Lung (tissue), 12 donors: ENCODE results near the gene QPCT. TPM values are rescaled to one million over a fixed set of nuclear protein-coding genes. Genes with fewer than 3 reads are reported as not detected.

Experiments used
- ATAC-seq: fragments of 200-7000 bp; cut with Tn5 transposase; one replicate; pipeline ENCODE4 v1.9.1; 2020; ENCODE audit warnings: moderate number of reproducible peaks; ENCODE audit not compliant: insufficient read depth, low FRiP score
- DNase-seq, 3 donors: peaks; one replicate each; pipeline ENCODE4 v3.0.0-alpha.2; 2013 to 2017
- H3K27ac ChIP-seq, 2 donors: one replicate each; pipeline ENCODE4 v1.5.1; 2013; ENCODE audit warnings: mild to moderate bottlenecking in 2 of 2, moderate library complexity in 2 of 2, control low read depth in 1 of 2, inconsistent platforms in 1 of 2, low read depth in 1 of 2, low read length in 1 of 2
- H3K27me3 ChIP-seq, 3 donors: one replicate each; pipeline ENCODE4 v1.5.1; 2013; ENCODE audit warnings: low read length in 2 of 3; ENCODE audit not compliant: control insufficient read depth in 3 of 3, insufficient read depth in 3 of 3
- H3K36me3 ChIP-seq, 4 donors: one replicate each; pipeline ENCODE4 v1.5.1; 2013; ENCODE audit warnings: low read length in 4 of 4, mild to moderate bottlenecking in 1 of 4, moderate library complexity in 1 of 4; ENCODE audit not compliant: control insufficient read depth in 4 of 4, insufficient read depth in 4 of 4
- H3K4me1 ChIP-seq, 5 donors: one replicate each; pipeline ENCODE4 v1.5.1; 2013; ENCODE audit warnings: low read length in 5 of 5, mild to moderate bottlenecking in 2 of 5, moderate library complexity in 1 of 5; ENCODE audit not compliant: control insufficient read depth in 5 of 5, insufficient read depth in 5 of 5
- H3K4me3 ChIP-seq: one replicate; pipeline ENCODE4 v1.5.1; 2013; ENCODE audit warnings: mild to moderate bottlenecking, control low read depth, moderate library complexity
- H3K9ac ChIP-seq, 2 donors: one replicate each; pipeline ENCODE4 v1.5.1; 2013; ENCODE audit warnings: low read length in 2 of 2, control low read depth in 1 of 2; ENCODE audit not compliant: insufficient read depth in 1 of 2
- H3K9me3 ChIP-seq, 4 donors: one replicate each; pipeline ENCODE4 v1.5.1; 2013; ENCODE audit warnings: low read length in 3 of 4, mild to moderate bottlenecking in 1 of 4, moderate library complexity in 1 of 4; ENCODE audit not compliant: control insufficient read depth in 4 of 4, insufficient read depth in 3 of 4
- WGBS, 2 donors: extraction: QIAGEN DNeasy Blood & Tissue Kit; methylation state at CpG; one replicate each; pipeline ENCODE4 v1.1.7; 2013; 5-methylcytosine and 5-hydroxymethylcytosine counted together
- polyA plus RNA-seq, 2 donors: library from polyadenylated mRNA; stranded (reverse); fragments of 200-250 nt; gene quantifications; one replicate each; pipeline ENCODE4 v1.2.1, GENCODE V29; 2013
- total RNA-seq, 2 donors: library from RNA; depleted of rRNA in 1 of 2; stranded (reverse); fragments of >200 nt in 1 of 2; gene quantifications; one replicate each; pipeline ENCODE4 v1.2.1, GENCODE V29; 2014 to 2021
- TF ChIP-seq, protein P1 (sequence below): IDR thresholded peaks from 2 replicates; pipeline ENCODE4 v1.5.1; 2012; ENCODE audit warnings: mild to moderate bottlenecking; ENCODE audit errors: control extremely low read depth, extremely low read depth
- donor health status: control.
- donor health status: control.
- donor health status: Bipolar disorder and iron deficiency.
- donor health status: healthy.
- donor health status: DM: yes; HTN: yes; CAD: no.

The QPCT gene
- total and polyA plus RNA-seq, 4 donors = 3.0 to 34.1 (median 7.4) TPM

DNA sequence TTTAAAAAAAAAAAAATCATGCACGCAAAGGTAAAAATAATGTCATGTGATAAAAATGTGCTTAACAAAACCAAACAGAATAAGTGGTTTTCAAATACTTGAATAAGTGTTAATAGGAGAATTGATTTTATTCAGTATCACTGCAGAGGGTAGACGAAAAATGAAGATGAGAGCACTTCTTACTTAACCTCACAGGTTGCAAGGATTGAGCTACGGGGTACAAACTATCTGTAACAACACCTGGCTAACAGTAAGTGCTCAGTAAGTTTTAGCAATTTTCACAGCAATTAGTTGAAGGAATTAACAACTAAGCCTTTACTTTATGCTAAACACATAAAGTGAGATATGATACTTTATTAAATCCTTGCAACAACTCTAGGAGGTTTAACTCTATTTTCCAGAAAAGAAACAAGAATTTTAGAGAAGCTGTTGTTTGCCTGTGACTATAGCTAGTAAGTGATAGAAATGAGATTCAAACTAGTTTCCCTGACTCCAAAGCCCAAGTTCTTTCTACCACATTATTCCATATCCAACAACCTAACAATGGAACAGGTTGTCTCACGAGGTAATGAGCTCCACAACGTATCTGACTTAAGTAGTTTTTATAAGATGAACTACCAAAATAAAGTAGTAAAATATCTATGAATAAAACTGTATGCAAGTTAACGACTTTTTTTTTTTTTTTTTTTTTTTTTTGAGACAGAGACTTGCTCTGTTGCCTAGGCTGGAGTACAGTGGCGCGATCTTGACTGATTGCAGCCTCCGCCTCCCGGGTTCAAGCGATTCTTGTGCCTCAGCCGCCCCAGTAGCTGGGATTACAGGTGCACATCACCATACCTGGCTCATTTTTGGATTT, 24.4 kb upstream of the QPCT start:
- H3K27me3 ChIP-seq = no peaks in the 10 kb centered on the region
- no peaks in the 10 kb centered on the region for H3K9me3 ChIP-seq
- no peak overlapping the region for H3K4me3 ChIP-seq
- H3K9ac ChIP-seq = no peak overlapping the region
- ATAC-seq (no peak), DNase-seq (no peak)
- no peak overlapping the region for H3K27ac ChIP-seq
- TF ChIP-seq, protein P1, sequence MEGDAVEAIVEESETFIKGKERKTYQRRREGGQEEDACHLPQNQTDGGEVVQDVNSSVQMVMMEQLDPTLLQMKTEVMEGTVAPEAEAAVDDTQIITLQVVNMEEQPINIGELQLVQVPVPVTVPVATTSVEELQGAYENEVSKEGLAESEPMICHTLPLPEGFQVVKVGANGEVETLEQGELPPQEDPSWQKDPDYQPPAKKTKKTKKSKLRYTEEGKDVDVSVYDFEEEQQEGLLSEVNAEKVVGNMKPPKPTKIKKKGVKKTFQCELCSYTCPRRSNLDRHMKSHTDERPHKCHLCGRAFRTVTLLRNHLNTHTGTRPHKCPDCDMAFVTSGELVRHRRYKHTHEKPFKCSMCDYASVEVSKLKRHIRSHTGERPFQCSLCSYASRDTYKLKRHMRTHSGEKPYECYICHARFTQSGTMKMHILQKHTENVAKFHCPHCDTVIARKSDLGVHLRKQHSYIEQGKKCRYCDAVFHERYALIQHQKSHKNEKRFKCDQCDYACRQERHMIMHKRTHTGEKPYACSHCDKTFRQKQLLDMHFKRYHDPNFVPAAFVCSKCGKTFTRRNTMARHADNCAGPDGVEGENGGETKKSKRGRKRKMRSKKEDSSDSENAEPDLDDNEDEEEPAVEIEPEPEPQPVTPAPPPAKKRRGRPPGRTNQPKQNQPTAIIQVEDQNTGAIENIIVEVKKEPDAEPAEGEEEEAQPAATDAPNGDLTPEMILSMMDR = no peak
- H3K4me1 ChIP-seq = peaks cover 0 to 29% (median 10%) of the 10 kb centered on the region in 5 donors
- WGBS, 2 donors = 88 to 92% methylated on average over 12 of the region's 12 CpGs
- H3K36me3 ChIP-seq = peaks cover 0 to 7% (median 1%) of the 10 kb centered on the region in 4 donors

DNA sequence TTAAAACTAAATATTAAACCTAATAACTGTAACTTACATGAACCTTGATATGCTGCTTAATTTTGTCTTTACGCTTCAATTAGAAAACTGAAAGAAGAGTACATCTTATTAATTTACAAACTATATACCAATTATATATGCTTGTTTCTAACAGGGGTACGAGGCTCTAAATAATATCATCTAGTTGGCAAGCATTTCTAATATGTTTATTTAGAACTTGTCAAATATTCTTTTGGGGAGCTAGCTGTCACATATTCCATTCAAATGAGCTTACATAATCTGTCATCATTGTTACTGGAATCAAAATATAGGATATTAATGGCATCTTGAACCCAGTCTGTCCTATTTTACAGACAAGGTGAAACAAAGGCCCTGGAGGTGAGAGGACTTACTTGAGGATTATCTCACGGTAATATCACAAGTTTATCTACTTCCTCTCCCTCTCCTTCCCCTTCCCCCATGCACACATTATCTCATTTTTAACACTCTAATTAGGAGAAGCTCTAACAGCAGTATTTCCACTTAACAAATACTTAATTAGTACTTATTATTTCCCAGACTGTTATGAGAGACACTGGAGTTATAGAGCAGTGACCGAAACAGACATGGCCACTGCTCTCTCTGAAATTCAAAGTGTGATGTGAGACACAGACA, 23.3 kb upstream of the QPCT start:
- no peak overlapping the region for H3K27ac ChIP-seq
- H3K9me3 ChIP-seq = no peaks in the 10 kb centered on the region
- peaks cover 0 to 4% (median 0%) of the 10 kb centered on the region in 4 donors for H3K36me3 ChIP-seq
- H3K4me1 ChIP-seq = peaks cover 0 to 34% (median 10%) of the 10 kb centered on the region in 5 donors
- WGBS, 2 donors = 64 to 72% methylated on average over 4 of the region's 4 CpGs
- no peak overlapping the region for H3K9ac ChIP-seq
- ATAC-seq (no peak), DNase-seq (no peak)
- H3K4me3 ChIP-seq = no peak overlapping the region
- H3K27me3 ChIP-seq = no peaks in the 10 kb centered on the region
- TF ChIP-seq, protein P1 = no peak

DNA sequence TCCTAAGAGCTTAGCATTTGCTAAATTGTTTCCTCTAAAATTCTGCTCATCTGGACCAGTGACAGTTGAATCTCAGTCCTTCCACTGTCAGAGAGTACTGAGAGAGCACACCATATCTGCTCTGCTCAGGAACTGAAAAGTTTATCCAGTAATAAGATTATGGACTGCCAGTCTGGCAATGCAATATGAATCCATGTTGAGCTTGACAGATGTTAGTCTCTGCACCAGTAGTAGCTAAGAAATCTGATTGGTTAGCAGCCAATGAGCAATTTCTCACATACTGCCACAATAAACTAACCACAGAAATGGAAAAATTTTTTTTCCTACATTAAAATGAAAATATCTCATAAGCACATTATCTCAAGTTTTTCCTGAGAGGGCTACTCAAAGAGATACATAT, 22.1 kb upstream of the QPCT start:
- Histone ChIP-seq H3K4me1 (peaks cover 0 to 42% (median 10%) of the 10 kb centered on the region in 5 donors), H3K9ac (no peak overlapping the region), H3K27ac (no peak overlapping the region), H3K36me3 (no peaks in the 10 kb centered on the region), H3K9me3 (no peaks in the 10 kb centered on the region), H3K4me3 (no peak overlapping the region), H3K27me3 (no peaks in the 10 kb centered on the region)
- ATAC-seq (no peak), DNase-seq (no peak)
- TF ChIP-seq, protein P1 = no peak
